Measurements from ENCODE around the gene CDC26. TPM values are rescaled to one million over a fixed set of nuclear protein-coding genes. Genes with fewer than 3 reads are reported as not detected.
"Not testable (repeated sequence)": the region's sequence is repeated elsewhere in the genome, so short reads cannot be mapped to it uniquely, and the experiment has no call there.

Gene CDC26
- total RNA-seq, 1 donor from 2014 or later = 34.8 TPM

- TF ChIP-seq CTCF (conservative IDR thresholded peaks at IDR 0.05) = no peak
- no peaks in the 10 kb centered on the region for H3K27me3 Mint-ChIP-seq
- no peak overlapping the region for H3K27ac Mint-ChIP-seq
- H3K4me1 Mint-ChIP-seq (ENCODE audit: unreplicated experiment) = no peaks in the 10 kb centered on the region
- peaks cover 21% of the 10 kb centered on the region for H3K36me3 Mint-ChIP-seq
- no peaks in the 10 kb centered on the region for H3K9me3 Mint-ChIP-seq
- no peak for DNase-seq (ENCODE audit: extremely low spot score, unreplicated experiment)
- H3K4me3 Mint-ChIP-seq = no peak overlapping the region
These were observed 17.1 kb downstream of the CDC26 start for GRCh38 chr9:113258282-113258681.

GRCh38 chr9:113257863-113258262, 17.5 kb downstream of the CDC26 start:
- Mint-ChIP-seq H3K4me3 (no peak overlapping the region), H3K36me3 (peaks cover 21% of the 10 kb centered on the region), H3K9me3 (no peaks in the 10 kb centered on the region), H3K4me1 (ENCODE audit: unreplicated experiment) (no peaks in the 10 kb centered on the region), H3K27me3 (no peaks in the 10 kb centered on the region), H3K27ac (no peak overlapping the region)
- no peak for DNase-seq (ENCODE audit: extremely low spot score, unreplicated experiment)
- no peak for TF ChIP-seq CTCF (conservative IDR thresholded peaks at IDR 0.05)

- no peaks in the 10 kb centered on the region for H3K27me3 Mint-ChIP-seq
- no peaks in the 10 kb centered on the region for H3K4me1 Mint-ChIP-seq (ENCODE audit: unreplicated experiment)
- no peak overlapping the region for H3K27ac Mint-ChIP-seq
- H3K4me3 Mint-ChIP-seq = no peak overlapping the region
- no peaks in the 10 kb centered on the region for H3K9me3 Mint-ChIP-seq
- H3K36me3 Mint-ChIP-seq = peaks cover 21% of the 10 kb centered on the region
- no peak for DNase-seq (ENCODE audit: extremely low spot score, unreplicated experiment)
- no peak for TF ChIP-seq CTCF (conservative IDR thresholded peaks at IDR 0.05)
These were observed 19.9 kb downstream of the CDC26 start for GRCh38 chr9:113255438-113255837.

- no peak for DNase-seq (ENCODE audit: extremely low spot score, unreplicated experiment)
- H3K4me1 Mint-ChIP-seq (ENCODE audit: unreplicated experiment) = no peaks in the 10 kb centered on the region
These were observed 20.4 kb downstream of the CDC26 start for GRCh38 chr9:113254991-113255390.

GRCh38 chr9:113250807-113251206, 24.6 kb downstream of the CDC26 start:
- H3K27ac Mint-ChIP-seq = no peak overlapping the region

More at GRCh38 chr9:113254991-113255390, 20.4 kb downstream of the CDC26 start:
- H3K27ac Mint-ChIP-seq = no peak overlapping the region
- no peaks in the 10 kb centered on the region for H3K27me3 Mint-ChIP-seq
- no peak for TF ChIP-seq CTCF (conservative IDR thresholded peaks at IDR 0.05)
- H3K9me3 Mint-ChIP-seq = no peaks in the 10 kb centered on the region
- peaks cover 17% of the 10 kb centered on the region for H3K36me3 Mint-ChIP-seq
- H3K4me3 Mint-ChIP-seq = no peak overlapping the region

GRCh38 chr9:113249661-113250060, 25.7 kb downstream of the CDC26 start:
- H3K36me3 Mint-ChIP-seq = peaks cover 19% of the 10 kb centered on the region

More at GRCh38 chr9:113250807-113251206, 24.6 kb downstream of the CDC26 start:
- Mint-ChIP-seq H3K27me3 (no peaks in the 10 kb centered on the region), H3K4me1 (ENCODE audit: unreplicated experiment) (no peaks in the 10 kb centered on the region), H3K36me3 (peaks cover 19% of the 10 kb centered on the region), H3K4me3 (no peak overlapping the region), H3K9me3 (peaks cover 3% of the 10 kb centered on the region)
- DNase-seq (ENCODE audit: extremely low spot score, unreplicated experiment) = no peak
- no peak for TF ChIP-seq CTCF (conservative IDR thresholded peaks at IDR 0.05)

More at GRCh38 chr9:113249661-113250060, 25.7 kb downstream of the CDC26 start:
- H3K27me3 Mint-ChIP-seq; H3K27ac Mint-ChIP-seq; H3K9me3 Mint-ChIP-seq; H3K4me3 Mint-ChIP-seq; DNase-seq (ENCODE audit: extremely low spot score, unreplicated experiment); H3K4me1 Mint-ChIP-seq (ENCODE audit: unreplicated experiment): not testable (repeated sequence)

Data from type B pancreatic cell (in vitro differentiated cells).